Measurements from ENCODE around the gene RPL29. TPM values are rescaled to one million over a fixed set of nuclear protein-coding genes. Genes with fewer than 3 reads are reported as not detected.

Gene RPL29
- total RNA-seq, 1 donor from 2014 or later = 588 TPM

DNA sequence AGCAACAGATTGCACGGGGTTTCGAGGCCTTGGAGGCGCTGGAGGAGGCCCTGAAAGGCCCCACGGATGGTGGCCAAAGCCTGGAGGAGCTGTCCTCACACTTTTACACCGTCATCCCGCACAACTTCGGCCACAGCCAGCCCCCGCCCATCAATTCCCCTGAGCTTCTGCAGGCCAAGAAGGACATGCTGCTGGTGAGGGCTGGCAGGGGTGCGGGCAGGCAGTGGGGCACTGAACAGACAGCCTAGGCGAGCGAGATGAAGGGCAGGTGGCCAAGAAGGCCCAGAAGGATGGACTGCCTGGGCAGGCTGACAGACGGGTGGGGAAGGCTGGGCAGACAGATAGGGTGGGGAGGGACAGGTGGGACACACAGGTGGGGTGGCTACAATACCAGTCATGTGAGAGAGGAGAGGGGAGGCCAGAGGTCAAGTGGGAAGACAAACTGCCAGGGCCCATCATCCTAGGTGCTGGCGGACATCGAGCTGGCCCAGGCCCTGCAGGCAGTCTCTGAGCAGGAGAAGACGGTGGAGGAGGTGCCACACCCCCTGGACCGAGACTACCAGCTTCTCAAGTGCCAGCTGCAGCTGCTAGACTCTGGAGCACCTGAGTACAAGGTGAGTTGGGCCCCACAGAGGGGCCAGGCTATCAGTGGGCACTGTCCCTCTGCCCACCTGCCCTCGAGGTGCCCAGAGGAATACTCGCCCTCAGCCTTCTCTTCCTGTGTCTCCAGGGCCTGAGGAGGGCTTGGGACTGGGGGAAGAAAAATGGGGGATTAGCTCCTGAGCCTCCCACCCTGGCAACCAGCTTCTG, 50.5 kb downstream of the RPL29 start:
- DNase-seq = no peak
- Mint-ChIP-seq H3K36me3 (ENCODE audit: unreplicated experiment) (no peaks in the 10 kb centered on the region), H3K4me3 (ENCODE audit: unreplicated experiment) (no peak overlapping the region), H3K27ac (ENCODE audit: unreplicated experiment) (no peak overlapping the region), H3K4me1 (ENCODE audit: low read depth, unreplicated experiment) (peaks cover 6% of the 10 kb centered on the region), H3K9me3 (ENCODE audit: unreplicated experiment) (peaks cover 15% of the 10 kb centered on the region), H3K27me3 (ENCODE audit: unreplicated experiment) (peaks cover 18% of the 10 kb centered on the region)
- TF ChIP-seq, protein P1, sequence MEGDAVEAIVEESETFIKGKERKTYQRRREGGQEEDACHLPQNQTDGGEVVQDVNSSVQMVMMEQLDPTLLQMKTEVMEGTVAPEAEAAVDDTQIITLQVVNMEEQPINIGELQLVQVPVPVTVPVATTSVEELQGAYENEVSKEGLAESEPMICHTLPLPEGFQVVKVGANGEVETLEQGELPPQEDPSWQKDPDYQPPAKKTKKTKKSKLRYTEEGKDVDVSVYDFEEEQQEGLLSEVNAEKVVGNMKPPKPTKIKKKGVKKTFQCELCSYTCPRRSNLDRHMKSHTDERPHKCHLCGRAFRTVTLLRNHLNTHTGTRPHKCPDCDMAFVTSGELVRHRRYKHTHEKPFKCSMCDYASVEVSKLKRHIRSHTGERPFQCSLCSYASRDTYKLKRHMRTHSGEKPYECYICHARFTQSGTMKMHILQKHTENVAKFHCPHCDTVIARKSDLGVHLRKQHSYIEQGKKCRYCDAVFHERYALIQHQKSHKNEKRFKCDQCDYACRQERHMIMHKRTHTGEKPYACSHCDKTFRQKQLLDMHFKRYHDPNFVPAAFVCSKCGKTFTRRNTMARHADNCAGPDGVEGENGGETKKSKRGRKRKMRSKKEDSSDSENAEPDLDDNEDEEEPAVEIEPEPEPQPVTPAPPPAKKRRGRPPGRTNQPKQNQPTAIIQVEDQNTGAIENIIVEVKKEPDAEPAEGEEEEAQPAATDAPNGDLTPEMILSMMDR (IDR thresholded peaks at IDR 0.05; ENCODE audit: partially characterized antibody, unreplicated experiment) = no peak

DNA sequence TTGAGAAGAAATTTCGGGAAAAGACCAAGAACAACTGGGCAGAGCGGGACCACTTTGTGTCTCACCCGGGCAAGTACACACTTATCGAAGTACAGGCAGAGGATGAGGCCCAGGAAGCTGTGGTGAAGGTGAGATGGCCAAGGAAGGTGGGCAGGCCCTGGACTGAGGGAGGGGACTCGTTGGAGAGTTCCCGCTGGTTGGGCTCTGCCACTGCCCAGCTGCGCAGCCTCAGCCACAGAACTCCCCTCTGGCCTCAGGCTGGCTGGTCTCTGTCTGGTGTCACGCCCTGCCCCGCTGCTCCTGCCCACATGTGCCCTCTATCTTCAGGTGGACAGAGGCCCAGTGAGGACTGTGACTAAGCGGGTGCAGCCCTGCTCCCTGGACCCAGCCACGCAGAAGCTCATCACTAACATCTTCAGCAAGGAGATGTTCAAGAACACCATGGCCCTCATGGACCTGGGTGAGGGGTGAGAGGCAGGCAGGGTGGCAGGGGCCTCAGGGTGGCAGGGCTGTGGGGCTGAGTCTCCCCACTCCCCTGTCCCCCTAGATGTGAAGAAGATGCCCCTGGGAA, 51.2 kb downstream of the RPL29 start:
- Mint-ChIP-seq H3K36me3 (ENCODE audit: unreplicated experiment) (no peaks in the 10 kb centered on the region), H3K4me3 (ENCODE audit: unreplicated experiment) (no peak overlapping the region), H3K4me1 (ENCODE audit: low read depth, unreplicated experiment) (peaks cover 6% of the 10 kb centered on the region), H3K27me3 (ENCODE audit: unreplicated experiment) (peaks cover 18% of the 10 kb centered on the region), H3K9me3 (ENCODE audit: unreplicated experiment) (peaks cover 13% of the 10 kb centered on the region), H3K27ac (ENCODE audit: unreplicated experiment) (no peak overlapping the region)
- DNase-seq = no peak
- TF ChIP-seq, protein P1 (IDR thresholded peaks at IDR 0.05; ENCODE audit: partially characterized antibody, unreplicated experiment) = no peak

Other genes starting within 250 kb of the RPL29 start
- gene IQCF6, start 216.7 kb downstream of the RPL29 start, total RNA-seq (ENCODE audit: unreplicated experiment) = not detected
- gene IQCF2, start 134.3 kb downstream of the RPL29 start, total RNA-seq (ENCODE audit: unreplicated experiment) = not detected
- gene IQCF5, start 120.3 kb downstream of the RPL29 start, total RNA-seq (ENCODE audit: unreplicated experiment) = not detected
- gene IQCF1, start 92.5 kb downstream of the RPL29 start, total RNA-seq (ENCODE audit: unreplicated experiment) = not detected
- gene RRP9, start 54.0 kb downstream of the RPL29 start, total RNA-seq (ENCODE audit: unreplicated experiment) = 15.6 TPM
- 3.8 TPM for gene PARP3, start 53.5 kb downstream of the RPL29 start, total RNA-seq (ENCODE audit: unreplicated experiment)
- 0.44 TPM for gene GPR62, start 40.5 kb downstream of the RPL29 start, total RNA-seq (ENCODE audit: unreplicated experiment)
- gene PCBP4, start 28.4 kb downstream of the RPL29 start, total RNA-seq (ENCODE audit: unreplicated experiment) = 1,577 TPM
- 6.7 TPM for gene ABHD14B, start 21.8 kb downstream of the RPL29 start, total RNA-seq (ENCODE audit: unreplicated experiment)
- 12.7 TPM for gene ABHD14A, start 20.8 kb downstream of the RPL29 start, total RNA-seq (ENCODE audit: unreplicated experiment)
- gene ACY1, start 12.4 kb downstream of the RPL29 start, total RNA-seq (ENCODE audit: unreplicated experiment) = 13.2 TPM
- gene DUSP7, start 60.7 kb upstream of the RPL29 start, total RNA-seq (ENCODE audit: unreplicated experiment) = 9.5 TPM
- gene POC1A, start 158.5 kb upstream of the RPL29 start, total RNA-seq (ENCODE audit: unreplicated experiment) = 3.2 TPM
- gene ALAS1, start 202.3 kb upstream of the RPL29 start, total RNA-seq (ENCODE audit: unreplicated experiment) = 41.7 TPM
- gene TLR9, start 229.8 kb upstream of the RPL29 start, total RNA-seq (ENCODE audit: unreplicated experiment) = 0.37 TPM
- gene TWF2, start 243.3 kb upstream of the RPL29 start, total RNA-seq (ENCODE audit: unreplicated experiment) = 45.5 TPM
- 7.8 TPM for gene PPM1M, start 249.9 kb upstream of the RPL29 start, total RNA-seq (ENCODE audit: unreplicated experiment)

Measured in glutamatergic neuron (in vitro differentiated cells).